NCI-H2227 (cell line): ENCODE data around the gene RAX.

Source experiments
- DNase-seq: peaks from one replicate; lab custom pipeline; 2025; ENCODE audit not compliant: unreplicated experiment; lab: John Stamatoyannopoulos, UW

The RAX gene

GRCh38 chr18:59249199-59249774, 24.0 kb downstream of the RAX start:
- peak; percentile 89 for DNase-seq

- no peak for DNase-seq
Observed at GRCh38 chr18:59246796-59247195, 26.5 kb downstream of the RAX start.

- DNase-seq: no peak
Observed at GRCh38 chr18:59242906-59243305, 30.3 kb downstream of the RAX start.

GRCh38 chr18:59239642-59240041, 33.6 kb downstream of the RAX start:
- no peak for DNase-seq

GRCh38 chr18:59238385-59238784, 34.9 kb downstream of the RAX start:
- DNase-seq: peak; percentile 91

- DNase-seq: no peak
Observed at GRCh38 chr18:59233017-59233410, 40.2 kb downstream of the RAX start.

GRCh38 chr18:59232309-59233016, 40.8 kb downstream of the RAX start:
- no peak for DNase-seq

GRCh38 chr18:59231877-59232276, 41.4 kb downstream of the RAX start:
- no peak for DNase-seq

GRCh38 chr18:59231114-59231513, 42.1 kb downstream of the RAX start:
- DNase-seq: no peak

GRCh38 chr18:59229701-59230443, 43.4 kb downstream of the RAX start:
- DNase-seq: no peak

- DNase-seq: no peak
Observed at GRCh38 chr18:59229191-59229590, 44.1 kb downstream of the RAX start.

- no peak for DNase-seq
Observed at GRCh38 chr18:59228351-59228750, 44.9 kb downstream of the RAX start.

- DNase-seq: no peak
Observed at GRCh38 chr18:59222341-59222740, 50.9 kb downstream of the RAX start.

- peak; percentile 53 for DNase-seq
Observed at GRCh38 chr18:59220784-59221765, 52.2 kb downstream of the RAX start.

GRCh38 chr18:59220164-59220783, 53.0 kb downstream of the RAX start:
- peak; percentile 53 for DNase-seq

GRCh38 chr18:59219672-59220163, 53.5 kb downstream of the RAX start, which contains the start of gene GRP:
Gene GRP (plus strand): TSS chr18:59220158. CDS start chr18:59220266, 108 bp downstream.
- DNase-seq: peak; percentile 73

GRCh38 chr18:59218018-59218417, 55.2 kb downstream of the RAX start:
- no peak for DNase-seq
